Keratinocyte (primary cell): Measurements from ENCODE around the gene UPB1. TPM values are rescaled to one million over a fixed set of nuclear protein-coding genes. Genes with fewer than 3 reads are reported as not detected.

Source experiments
- DNase-seq: peaks from one replicate; pipeline ENCODE4 v3.0.0-alpha.2; 2011; ENCODE audit warnings: low read depth, missing footprints, low spot score
- FAIRE-seq: peaks from 2 replicates; lab custom pipeline; 2011; peaks lifted over from hg19 to GRCh38; lab: Jason Lieb, UNC
- H2AFZ ChIP-seq: 2 replicates; pipeline ENCODE4 v1.6.0; 2012; ENCODE audit warnings: low read length, control low read depth, inconsistent platforms; ENCODE audit not compliant: control insufficient read depth
- H3K27ac ChIP-seq: 2 replicates; pipeline ENCODE4 v1.5.1; 2011; ENCODE audit warnings: low read length; ENCODE audit not compliant: control insufficient read depth, insufficient read depth
- H3K27me3 ChIP-seq: 3 replicates; pipeline ENCODE4 v1.6.0; 2011; ENCODE audit warnings: low read length; ENCODE audit not compliant: control insufficient read depth, insufficient read depth; ENCODE audit errors: extremely low read depth
- H3K36me3 ChIP-seq, 2 experiments: 2 replicates in 1 of 2; 3 replicates in 1 of 2; pipeline ENCODE4 v1.5.1; 2011; ENCODE audit warnings: low read length in 2 of 2, mild to moderate bottlenecking in 1 of 2; ENCODE audit not compliant: control insufficient read depth in 2 of 2, insufficient read depth in 2 of 2; ENCODE audit errors: extremely low read depth in 1 of 2
- H3K4me1 ChIP-seq: 3 replicates; pipeline ENCODE4 v1.5.1; 2011; ENCODE audit warnings: low read length; ENCODE audit not compliant: control insufficient read depth, insufficient read depth; ENCODE audit errors: extremely low read depth
- H3K4me2 ChIP-seq: 3 replicates; pipeline ENCODE4 v1.6.0; 2011; ENCODE audit warnings: low read depth, low read length; ENCODE audit not compliant: control insufficient read depth, insufficient read depth; ENCODE audit errors: extremely low read depth
- H3K4me3 ChIP-seq, 3 experiments: fragments of 200-600 bp in 1 of 3; sonication (generic) in 1 of 3; 2 replicates in 2 of 3; 3 replicates in 1 of 3; pipeline ENCODE4 v1.5.1; 2011 to 2016; ENCODE audit warnings: low read length in 3 of 3, mild to moderate bottlenecking in 3 of 3, control low read depth in 2 of 3, inconsistent platforms in 1 of 3, low read depth in 1 of 3, mixed read lengths in 1 of 3, mixed run types in 1 of 3, moderate library complexity in 1 of 3; ENCODE audit not compliant: control insufficient read depth in 2 of 3, insufficient read depth in 2 of 3; ENCODE audit errors: extremely low read depth in 1 of 3
- H3K79me2 ChIP-seq: 2 replicates; pipeline ENCODE4 v1.6.0; 2012; ENCODE audit warnings: low read length; ENCODE audit not compliant: control insufficient read depth, insufficient read depth
- H3K9ac ChIP-seq: 3 replicates; pipeline ENCODE4 v1.6.0; 2011; ENCODE audit warnings: low read length; ENCODE audit not compliant: control insufficient read depth, insufficient read depth; ENCODE audit errors: extremely low read depth
- H3K9me1 ChIP-seq: 3 replicates; pipeline ENCODE4 v1.6.0; 2011; ENCODE audit warnings: low read length; ENCODE audit not compliant: control insufficient read depth, insufficient read depth; ENCODE audit errors: extremely low read depth
- H3K9me3 ChIP-seq: 2 replicates; pipeline ENCODE4 v1.5.1; 2012; ENCODE audit warnings: low read depth, low read length; ENCODE audit not compliant: control insufficient read depth
- H4K20me1 ChIP-seq: 3 replicates; pipeline ENCODE4 v1.6.0; 2011; ENCODE audit warnings: low read length; ENCODE audit not compliant: control insufficient read depth, insufficient read depth; ENCODE audit errors: extremely low read depth
- CTCF ChIP-seq, 3 experiments: IDR thresholded peaks in 1 of 3; conservative IDR thresholded peaks in 1 of 3; optimal IDR thresholded peaks in 1 of 3; 2 replicates in 2 of 3; 3 replicates in 1 of 3; pipeline versions ENCODE3 to v1.5.1; 2011; ENCODE audit warnings: low read length in 3 of 3, mild to moderate bottlenecking in 3 of 3, moderate library complexity in 2 of 3, control low read depth in 1 of 3, inconsistent platforms in 1 of 3; ENCODE audit not compliant: insufficient read depth in 2 of 3; ENCODE audit errors: extremely low read depth in 1 of 3
- EZH2 ChIP-seq: IDR thresholded peaks from one replicate; pipeline ENCODE4 v1.6.1; 2012; ENCODE audit warnings: inconsistent platforms, mild to moderate bottlenecking, low read length, moderate library complexity
- dilution Hi-C: fragments of 300-500 bp; cut with MboI; formaldehyde crosslinking; loops from one replicate; pipeline ENCODE4 v1.7.0; 2020; ENCODE audit warnings: low sequenced_read_pairs; ENCODE audit not compliant: extremely low pct_ligation_motif_present
- polyA plus RNA-seq, 5 experiments: library from polyadenylated mRNA; depleted of rRNA in 3 of 5; stranded (reverse) in 3 of 5; stranded (forward) in 1 of 5; unstranded in 1 of 5; fragments of >200 nt; gene quantifications; 1 replicate in 1 of 5; 2 replicates in 3 of 5; 3 replicates in 1 of 5; pipeline versions ENCODE4 v1.2.1 to v1.2.3, GENCODE V29; 2011 to 2012; ENCODE audit warnings: missing spikeins in 2 of 5, low read depth in 1 of 5, low replicate concordance in 1 of 5

The UPB1 gene
- polyA plus RNA-seq, 1 donor (not counting 4 experiments of a cell fraction or from before 2014, with no cell fraction given) = not detected

GRCh38 chr22:24513378-24514240 is 18.5 kb downstream of the UPB1 start:
- Histone ChIP-seq H3K9me3 (no peaks in the 10 kb centered on the region), H3K79me2 (no peaks in the 10 kb centered on the region), H3K27me3 (peaks cover 24% of the 10 kb centered on the region), H3K4me3 (no peak overlapping the region), H3K4me2 (no peak overlapping the region), H3K9me1 (no peaks in the 10 kb centered on the region), H3K9ac (no peak overlapping the region), H2AFZ (no peak overlapping the region), H3K36me3 (no peaks in the 10 kb centered on the region), H3K4me1 (peaks cover 5% of the 10 kb centered on the region), H3K27ac (no peak overlapping the region), H4K20me1 (no peaks in the 10 kb centered on the region)
- DNase-seq = no peak
- TF ChIP-seq EZH2 (no peak), CTCF (optimal IDR thresholded peaks at IDR 0.05 in 1 of 3, IDR thresholded peaks at IDR 0.05 in 1 of 3, conservative IDR thresholded peaks at IDR 0.05 in 1 of 3; ENCODE audit: extremely low read depth in 1 of 3, insufficient read depth in 2 of 3, low read length in 3 of 3) (no peak)
- no peak for FAIRE-seq
- dilution Hi-C loops = no loop called here

DNA sequence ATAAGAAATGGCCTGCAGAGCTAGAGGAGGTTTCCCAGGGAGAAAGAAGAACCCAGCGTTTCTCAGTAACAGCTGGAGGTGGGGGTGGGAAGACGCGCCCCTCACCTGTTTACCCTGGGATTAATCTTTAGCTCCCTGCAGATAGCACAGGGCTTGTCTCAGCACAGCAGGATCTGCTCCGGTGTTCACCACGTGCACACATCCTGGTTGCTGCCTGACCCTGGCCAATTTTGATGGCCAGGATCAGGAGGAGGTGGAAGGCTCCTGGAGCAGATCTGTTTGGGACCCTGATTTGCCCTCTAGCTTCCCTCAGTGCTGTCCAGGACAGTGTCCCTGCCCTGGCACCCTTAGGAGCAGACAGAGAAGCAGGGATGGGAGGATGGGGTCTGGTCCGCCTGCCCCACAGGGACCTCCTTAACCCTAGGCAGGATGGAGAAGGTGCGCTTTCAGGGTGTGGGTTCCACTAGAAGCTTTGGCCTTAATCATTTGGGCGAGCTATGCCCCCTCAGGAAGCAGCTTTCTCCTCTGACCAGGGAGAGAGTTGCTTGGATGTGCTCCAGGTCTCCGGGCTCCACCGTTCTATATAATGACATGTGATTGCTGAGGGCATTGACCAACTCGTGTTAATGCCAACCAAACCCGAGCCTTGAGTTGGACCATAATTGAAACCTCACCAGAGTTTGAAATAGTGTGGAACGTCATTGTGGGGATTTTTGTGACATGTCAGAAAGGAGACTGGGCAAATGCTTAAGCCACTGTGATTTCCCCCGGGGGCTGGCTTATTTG is 19.3 kb downstream of the UPB1 start:
- Histone ChIP-seq H3K9me3 (no peaks in the 10 kb centered on the region), H3K9ac (no peak overlapping the region), H4K20me1 (no peaks in the 10 kb centered on the region), H2AFZ (no peak overlapping the region), H3K9me1 (no peaks in the 10 kb centered on the region), H3K4me2 (no peak overlapping the region), H3K36me3 (no peaks in the 10 kb centered on the region), H3K4me3 (no peak overlapping the region), H3K4me1 (peaks cover 5% of the 10 kb centered on the region), H3K79me2 (no peaks in the 10 kb centered on the region), H3K27ac (no peak overlapping the region), H3K27me3 (peaks cover 28% of the 10 kb centered on the region)
- no peak for DNase-seq
- no peak for FAIRE-seq
- TF ChIP-seq EZH2 (no peak), CTCF (optimal IDR thresholded peaks at IDR 0.05 in 1 of 3, IDR thresholded peaks at IDR 0.05 in 1 of 3, conservative IDR thresholded peaks at IDR 0.05 in 1 of 3; ENCODE audit: extremely low read depth in 1 of 3, insufficient read depth in 2 of 3, low read length in 3 of 3) (no peak)
- dilution Hi-C loops = no loop called here
